SK-N-SH (cell line): ENCODE data around the gene CLEC4A. TPM values are rescaled to one million over a fixed set of nuclear protein-coding genes. Genes with fewer than 3 reads are reported as not detected.

Experiments
- CTCF ChIA-PET: fragments of 300-600, 350-600 bp; formaldehyde crosslinking; extraction: SDS; loops from one replicate; lab custom pipeline; 2021; lab: Yijun Ruan, JAX
- POLR2A ChIA-PET: fragments of 350-600 bp; sonication (Branson Sonifier 250); formaldehyde crosslinking; extraction: SDS; loops from one replicate; lab custom pipeline; 2020; ENCODE audit warnings: antibody characterized with exemption, inconsistent platforms; lab: Yijun Ruan, JAX
- DNase-seq: peaks from one replicate; pipeline ENCODE4 v3.0.0; 2012
- H2AFZ ChIP-seq: fragments of 200-600 bp; sonication (generic); 2 replicates; pipeline ENCODE4 v1.8.1; 2016; ENCODE audit warnings: antibody characterized with exemption, mild to moderate bottlenecking, low read depth
- H3F3A ChIP-seq: fragments of 200-600 bp; sonication (generic); replicated peaks from 2 replicates; pipeline ENCODE3; 2016; ENCODE audit warnings: antibody characterized with exemption, mild to moderate bottlenecking; ENCODE audit not compliant: insufficient read depth
- H3K27ac ChIP-seq, 2 experiments: fragments of 200-500 bp in 1 of 2; fragments of 200-600 bp in 1 of 2; sonication (Bioruptor generic) in 1 of 2; sonication (generic), shearing (Covaris generic) in 1 of 2; 2 replicates each; pipeline versions ENCODE4 v1.5.1 to v1.6.1; 2014 to 2016; ENCODE audit warnings: low read depth in 2 of 2, inconsistent platforms in 1 of 2, low read length in 1 of 2, mild to moderate bottlenecking in 1 of 2, mixed read lengths in 1 of 2
- H3K27me3 ChIP-seq: fragments of 200-600 bp; sonication (generic), shearing (Covaris generic); 2 replicates; pipeline ENCODE4 v1.6.1; 2016; ENCODE audit warnings: mixed run types; ENCODE audit not compliant: insufficient read depth
- H3K36me3 ChIP-seq, 2 experiments: fragments of 200-500 bp in 1 of 2; fragments of 200-600 bp in 1 of 2; sonication (Bioruptor generic) in 1 of 2; sonication (generic) in 1 of 2; replicated peaks in 1 of 2; 2 replicates each; pipeline versions ENCODE3 to v1.5.1; 2014 to 2016; ENCODE audit warnings: low read length in 1 of 2, mild to moderate bottlenecking in 1 of 2; ENCODE audit not compliant: insufficient read depth in 2 of 2, control insufficient read depth in 1 of 2
- H3K4me1 ChIP-seq, 2 experiments: fragments of 200-500 bp in 1 of 2; fragments of 200-600 bp in 1 of 2; sonication (Bioruptor generic) in 1 of 2; sonication (generic), shearing (Covaris generic) in 1 of 2; 2 replicates each; pipeline versions ENCODE4 v1.5.1 to v1.6.1; 2014 to 2016; ENCODE audit warnings: low read depth in 1 of 2, low read length in 1 of 2, mixed run types in 1 of 2; ENCODE audit not compliant: insufficient read depth in 2 of 2, control insufficient read depth in 1 of 2
- H3K4me2 ChIP-seq: fragments of 200-600 bp; sonication (generic), shearing (Covaris generic); 2 replicates; pipeline ENCODE4 v1.6.1; 2017; ENCODE audit warnings: mixed run types
- H3K4me3 ChIP-seq, 2 experiments: fragments of 200-500 bp in 1 of 2; fragments of 200-600 bp in 1 of 2; sonication (Bioruptor generic) in 1 of 2; sonication (generic), shearing (Covaris generic) in 1 of 2; 2 replicates each; pipeline versions ENCODE4 v1.5.1 to v1.8.1; 2014 to 2016; ENCODE audit warnings: low read depth in 2 of 2, inconsistent platforms in 1 of 2, low read length in 1 of 2, mild to moderate bottlenecking in 1 of 2, mixed read lengths in 1 of 2, moderate library complexity in 1 of 2
- H3K79me2 ChIP-seq: fragments of 200-600 bp; sonication (generic); 2 replicates; pipeline ENCODE4 v1.8.1; 2017; ENCODE audit warnings: mild to moderate bottlenecking; ENCODE audit not compliant: insufficient read depth
- H3K9ac ChIP-seq: fragments of 200-600 bp; sonication (generic); 2 replicates; pipeline ENCODE4 v1.6.1; 2017; ENCODE audit warnings: mixed run types
- H3K9me2 ChIP-seq: fragments of 200-600 bp; sonication (generic); 2 replicates; pipeline ENCODE4 v1.6.1; 2017; ENCODE audit warnings: mixed run types
- H3K9me3 ChIP-seq: fragments of 200-600 bp; sonication (generic); 2 replicates; pipeline ENCODE4 v1.6.1; 2017; ENCODE audit warnings: mixed run types, mild to moderate bottlenecking, moderate library complexity
- H4K20me1 ChIP-seq: fragments of 200-600 bp; sonication (generic); 2 replicates; pipeline ENCODE4 v1.6.1; 2017; ENCODE audit warnings: mild to moderate bottlenecking, mixed run types; ENCODE audit not compliant: insufficient read depth
- CHD2 ChIP-seq: fragments of 150-350 bp; IDR thresholded peaks from 2 replicates; pipeline ENCODE4 v1.6.1; 2018; ENCODE audit warnings: low read length; ENCODE audit not compliant: partially characterized antibody
- ELF1 ChIP-seq: IDR thresholded peaks from 2 replicates; pipeline ENCODE4 v1.4.0; 2012
- EP300 ChIP-seq, 2 experiments: IDR thresholded peaks; 2 replicates each; pipeline versions ENCODE4 v1.4.0 to v1.6.1; 2012; ENCODE audit warnings: borderline replicate concordance in 1 of 2, low read depth in 1 of 2, low read length in 1 of 2
- MEF2A ChIP-seq: IDR thresholded peaks from 2 replicates; pipeline ENCODE4 v1.4.0; 2012; ENCODE audit warnings: low read depth, borderline replicate concordance
- PBX3 ChIP-seq: IDR thresholded peaks from 2 replicates; pipeline ENCODE4; 2012
- RAD21 ChIP-seq: IDR thresholded peaks from 2 replicates; pipeline ENCODE4 v1.6.1; 2012; ENCODE audit warnings: mild to moderate bottlenecking, low read length
- RCOR1 ChIP-seq: fragments of 150-350 bp; IDR thresholded peaks from 2 replicates; pipeline ENCODE4 v1.6.1; 2017; ENCODE audit warnings: antibody characterized with exemption, low read length
- REST ChIP-seq: IDR thresholded peaks from 2 replicates; pipeline ENCODE4 v1.6.1; 2012; ENCODE audit warnings: mild to moderate bottlenecking, low read depth, low read length, moderate library complexity
- RXRA ChIP-seq: IDR thresholded peaks from 2 replicates; pipeline ENCODE4 v1.4.0; 2012; ENCODE audit warnings: low read depth, mild to moderate bottlenecking, borderline replicate concordance
- SIN3A ChIP-seq: IDR thresholded peaks from 2 replicates; pipeline ENCODE4 v1.6.1; 2012; ENCODE audit warnings: low read depth, mild to moderate bottlenecking, low read length, moderate library complexity, borderline replicate concordance
- SMC3 ChIP-seq: IDR thresholded peaks from 2 replicates; pipeline ENCODE4 v1.6.1; 2012; ENCODE audit warnings: low read depth, low read length, improper control_type of control experiment
- TCF12 ChIP-seq: IDR thresholded peaks from 2 replicates; pipeline ENCODE4 v1.4.0; 2012
- TEAD4 ChIP-seq: IDR thresholded peaks from 2 replicates; pipeline ENCODE4 v1.4.0; 2012; ENCODE audit warnings: mild to moderate bottlenecking, borderline replicate concordance; ENCODE audit not compliant: insufficient read depth
- USF2 ChIP-seq: fragments of 150-350 bp; IDR thresholded peaks from 2 replicates; pipeline ENCODE4 v1.6.1; 2017; ENCODE audit warnings: antibody characterized with exemption, low read length, low read depth, borderline replicate concordance
- WGBS: methylation state at CpG from one replicate; pipeline ENCODE4 v1.1.6; 2017; ENCODE audit warnings: low lambda C conversion rate; 5-methylcytosine and 5-hydroxymethylcytosine counted together
- polyA plus RNA-seq, 3 experiments: library from polyadenylated mRNA; depleted of rRNA; stranded (reverse); fragments of >200 nt; gene quantifications; 2 replicates each; pipeline ENCODE4 v1.2.3, GENCODE V29; 2012

The CLEC4A gene
- polyA plus RNA-seq, 1 of the 3 experiments (the other 2 are of a cell fraction): 0.44 TPM

GRCh38 chr12:8096281-8096915 lies 27.0 kb upstream of the CLEC4A start:
- Histone ChIP-seq H3K9me2 (no peaks in the 10 kb centered on the region), H3K27me3 (no peaks in the 10 kb centered on the region), H3K36me3 (peaks cover 56% of the 10 kb centered on the region in 2 experiments), H3K9ac (no peak overlapping the region), H2AFZ (no peak overlapping the region), H3K9me3 (no peaks in the 10 kb centered on the region), H3K4me2 (no peak overlapping the region), H3F3A (peaks cover 4% of the 10 kb centered on the region), H4K20me1 (no peaks in the 10 kb centered on the region), H3K4me1 (no peaks in the 10 kb centered on the region), H3K4me3 (no peak overlapping the region), H3K27ac (no peak overlapping the region), H3K79me2 (no peaks in the 10 kb centered on the region)
- POLR2A ChIA-PET: no interaction called here
- CTCF ChIA-PET: interaction anchor here (0.7 to 2.3 kb wide), 2 partner anchors 12 to 51 kb away, joined by 3 to 10 read pairs; no protein-coding TSS in a partner anchor
- whole genome bisulfite sequencing: 90% methylated on average over 2 of the region's 2 CpGs
- DNase-seq: no peak
- TF ChIP-seq TCF12: no peak

GRCh38 chr12:8099235-8099634 lies 24.2 kb upstream of the CLEC4A start:
- no peak for DNase-seq
- Histone ChIP-seq H3K4me1 (no peaks in the 10 kb centered on the region), H3K27me3 (no peaks in the 10 kb centered on the region), H4K20me1 (no peaks in the 10 kb centered on the region), H3K4me2 (no peak overlapping the region), H3K36me3 (peaks cover 29 to 42% of the 10 kb centered on the region in 2 experiments), H3K9ac (no peak overlapping the region), H2AFZ (no peak overlapping the region), H3F3A (peaks cover 11% of the 10 kb centered on the region), H3K9me3 (no peaks in the 10 kb centered on the region), H3K79me2 (no peaks in the 10 kb centered on the region), H3K27ac (no peak overlapping the region), H3K4me3 (no peak overlapping the region), H3K9me2 (no peaks in the 10 kb centered on the region)
- TF ChIP-seq SMC3 (no peak), RAD21 (no peak), USF2 (no peak), MEF2A (no peak), SIN3A (no peak), EP300 (IDR thresholded peaks at IDR 0.05; ENCODE audit: borderline replicate concordance in 1 of 2, low read depth in 1 of 2, low read length in 1 of 2) (no peak), CHD2 (no peak), RXRA (no peak), PBX3 (no peak), ELF1 (no peak), RCOR1 (no peak), REST (no peak), TEAD4 (no peak)
- 97% methylated on average over 3 of the region's 3 CpGs for WGBS
- CTCF ChIA-PET: interaction anchor here (1.6 kb wide), 1 partner anchor 10 kb away, joined by 4 read pairs; no protein-coding TSS in a partner anchor
- POLR2A ChIA-PET: no interaction called here
